GM18907 (cell line): ENCODE results near the gene INPPL1.

Experiments used
- ATAC-seq: cut with Tn5 transposase; IDR thresholded peaks from one replicate; pipeline ENCODE4 v1.9.1; 2021; ENCODE audit warnings: mild to moderate bottlenecking, moderate library complexity; ENCODE audit not compliant: unreplicated experiment

INPPL1 gene

GRCh38 chr11:72278905-72279304 lies 54.3 kb downstream of the INPPL1 start:
- ATAC-seq: no peak

DNA sequence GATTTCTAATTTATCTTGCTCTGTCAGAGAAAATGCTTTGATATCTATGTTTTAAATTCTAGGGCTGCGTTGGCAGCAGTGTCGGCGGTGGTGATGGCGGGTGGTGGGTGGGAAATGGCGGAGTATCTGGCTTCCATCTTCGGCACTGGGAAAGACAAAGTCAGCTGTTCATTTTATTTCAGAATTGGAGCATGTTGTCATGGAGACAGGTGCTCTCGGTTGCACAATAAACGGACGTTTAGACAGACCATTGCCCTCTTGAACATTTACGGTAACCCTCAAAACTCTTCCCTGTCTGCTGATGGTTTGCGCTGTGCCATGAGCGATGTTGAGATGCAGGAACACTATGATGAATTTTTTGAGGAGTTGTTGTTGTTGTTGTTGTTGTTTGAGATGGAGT lies 55.5 kb downstream of the INPPL1 start:
- ATAC-seq: no peak

- no peak for ATAC-seq
These were observed 56.3 kb downstream of the INPPL1 start for GRCh38 chr11:72280726-72281315.

DNA sequence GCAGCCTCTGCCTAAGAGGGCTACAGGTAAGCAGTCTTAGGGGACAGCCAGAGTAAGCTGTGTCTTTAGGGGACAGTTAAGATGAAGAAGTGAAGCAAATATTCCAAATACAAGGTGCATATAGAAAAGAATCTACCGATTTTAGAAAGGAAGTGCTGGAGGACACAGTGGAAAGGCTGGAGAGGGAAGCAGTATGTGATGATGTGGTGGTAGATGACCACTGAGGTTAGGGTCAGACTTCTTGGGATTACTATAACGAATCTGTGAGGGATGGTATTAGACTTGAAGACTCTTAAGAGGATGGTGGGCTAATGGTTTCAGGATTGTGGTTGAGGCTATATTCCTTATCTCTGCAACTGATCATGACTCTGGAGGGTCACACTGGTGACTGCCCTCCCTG lies 59.4 kb downstream of the INPPL1 start:
- no peak for ATAC-seq

DNA sequence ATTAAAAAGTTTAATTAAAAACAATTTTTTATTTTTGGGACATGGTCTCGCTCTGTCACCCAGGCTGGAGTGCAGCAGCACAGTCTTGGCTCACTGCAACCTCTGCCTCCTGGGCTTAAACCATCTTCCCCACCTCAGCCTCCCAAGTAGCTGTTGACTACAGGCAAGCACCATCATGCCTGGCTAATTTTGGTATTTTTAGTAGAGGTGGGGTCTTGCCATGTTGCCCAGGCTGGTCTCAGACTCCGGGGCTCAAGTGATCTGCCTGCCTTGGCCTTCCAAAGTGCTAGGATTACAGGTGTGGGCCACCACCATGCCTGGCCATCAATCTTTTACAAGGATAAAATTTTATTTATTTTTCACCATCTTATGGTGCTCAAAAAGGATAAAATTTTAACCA lies 62.7 kb downstream of the INPPL1 start:
- no peak for ATAC-seq
